Caco-2 (cell line): ENCODE measurements around the gene STAP1. TPM values are rescaled to one million over a fixed set of nuclear protein-coding genes. Genes with fewer than 3 reads are reported as not detected.
"Not testable (repeated sequence)": the region's sequence is repeated elsewhere in the genome, so short reads cannot be mapped to it uniquely, and the experiment has no call there.

Experiments used
- BruUV-seq: library from RNA; stranded (reverse); fragments of 400-500 nt; replicated peaks from 2 replicates; lab custom pipeline; 2021; lab: Mats Ljungman, UMichigan
- CTCF ChIA-PET: fragments of 300-600 bp; sonication (Branson Sonifier 250); formaldehyde crosslinking; loops from one replicate; lab custom pipeline; 2022; ENCODE audit warnings: antibody characterized with exemption; lab: Charles Lee
- POLR2A ChIA-PET: fragments of 300-600 bp; sonication (Branson Sonifier 250); formaldehyde crosslinking; loops from one replicate; lab custom pipeline; 2022; ENCODE audit warnings: antibody characterized with exemption; lab: Charles Lee
- DNase-seq, 2 experiments: peaks; one replicate each; pipeline versions ENCODE4 v3.0.0 to v3.0.0-alpha.2; 2020 to 2022
- H3K27me3 ChIP-seq: replicated peaks from 2 replicates; pipeline ENCODE4 v1.6.0; 2011; ENCODE audit warnings: low read length; ENCODE audit not compliant: control insufficient read depth, insufficient read depth
- H3K36me3 ChIP-seq: 2 replicates; pipeline ENCODE4 v1.5.1; 2011; ENCODE audit warnings: low read length; ENCODE audit not compliant: control insufficient read depth, insufficient read depth
- H3K4me1 ChIP-seq: fragments of 250-450 bp; sonication (Bioruptor Pico); 2 replicates; pipeline ENCODE4 v1.5.1; 2020; ENCODE audit warnings: mild to moderate bottlenecking
- H3K4me3 ChIP-seq: 2 replicates; pipeline ENCODE4 v1.5.1; 2011; ENCODE audit warnings: low read depth, mild to moderate bottlenecking, control low read depth, low read length
- H3K9me3 ChIP-seq: fragments of 250-450 bp; sonication (Bioruptor Pico); 2 replicates; pipeline ENCODE4 v1.5.1; 2020; ENCODE audit warnings: mild to moderate bottlenecking, moderate library complexity
- H3K27ac Mint-ChIP-seq: one replicate; pipeline ENCODE4 v1.8.0; 2022; ENCODE audit warnings: mixed read lengths; ENCODE audit not compliant: unreplicated experiment
- H3K27me3 Mint-ChIP-seq: one replicate; pipeline ENCODE4 v1.8.0; 2022; ENCODE audit warnings: mixed read lengths; ENCODE audit not compliant: insufficient read depth, unreplicated experiment
- H3K36me3 Mint-ChIP-seq: one replicate; pipeline ENCODE4 v1.8.0; 2022; ENCODE audit warnings: mild to moderate bottlenecking, mixed read lengths; ENCODE audit not compliant: insufficient read depth, unreplicated experiment
- H3K4me1 Mint-ChIP-seq: one replicate; pipeline ENCODE4 v1.8.0; 2022; ENCODE audit warnings: low read depth, mixed read lengths; ENCODE audit not compliant: unreplicated experiment
- H3K4me3 Mint-ChIP-seq: one replicate; pipeline ENCODE4 v1.8.0; 2022; ENCODE audit warnings: mild to moderate bottlenecking, moderate library complexity, mixed read lengths; ENCODE audit not compliant: unreplicated experiment
- H3K9me3 Mint-ChIP-seq: one replicate; pipeline ENCODE4 v1.8.0; 2022; ENCODE audit warnings: mixed read lengths; ENCODE audit not compliant: unreplicated experiment
- intact Hi-C: fragments of 100-400 bp; cut with micrococcal nuclease; formaldehyde crosslinking; loops from one replicate; pipeline ENCODE4 v1.10.0; 2022; ENCODE audit not compliant: unreplicated experiment
- total RNA-seq: library from RNA; stranded (reverse); gene quantifications from 2 replicates; pipeline ENCODE4 v1.2.3, GENCODE V29; 2022
- TF ChIP-seq, protein P1 (sequence below), 2 experiments: fragments of 200-600 bp in 1 of 2; IDR thresholded peaks; 1 replicate in 1 of 2; 2 replicates in 1 of 2; pipeline versions ENCODE4 v1.5.1 to v1.8.0; 2011 to 2022; ENCODE audit warnings: antibody characterized with exemption in 1 of 2, control low read depth in 1 of 2, inconsistent platforms in 1 of 2, low read depth in 1 of 2, low read length in 1 of 2, mild to moderate bottlenecking in 1 of 2, moderate library complexity in 1 of 2; ENCODE audit not compliant: insufficient read depth in 1 of 2, severe bottlenecking in 1 of 2, unreplicated experiment in 1 of 2

STAP1 gene
- total RNA-seq, 1 experiment from 2014 or later = not detected

DNA sequence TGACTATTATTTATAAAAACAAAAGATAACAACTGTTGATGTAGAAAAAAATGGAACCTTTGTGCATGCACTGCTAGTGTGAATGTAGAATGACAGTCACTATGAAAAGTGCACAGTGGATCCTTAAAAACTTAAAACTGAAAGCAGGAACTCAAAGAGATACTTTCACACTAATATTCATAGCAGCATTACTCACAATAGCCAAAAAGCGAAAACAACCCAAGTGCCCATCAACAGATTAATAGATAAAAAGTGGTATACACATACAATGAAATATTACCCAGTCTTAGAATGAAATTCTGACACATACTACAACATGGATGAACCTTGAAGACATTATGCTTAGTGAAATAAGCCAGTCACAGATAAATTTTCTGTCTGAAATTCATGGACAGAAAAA, 37.0 kb upstream of the STAP1 start:
- Histone ChIP-seq H3K4me3 (no peak overlapping the region), H3K9me3 (no peaks in the 10 kb centered on the region), H3K36me3 (no peaks in the 10 kb centered on the region), H3K27me3 (no peaks in the 10 kb centered on the region), H3K4me1 (no peaks in the 10 kb centered on the region)
- H3K27me3 Mint-ChIP-seq = no peaks in the 10 kb centered on the region
- no peak for DNase-seq
- POLR2A ChIA-PET = no interaction called here
- intact Hi-C loops = no loop called here
- no TSS peak for BruUV-seq
- CTCF ChIA-PET = no interaction called here
- peaks cover 6% of the 10 kb centered on the region for H3K4me1 Mint-ChIP-seq
- no peaks in the 10 kb centered on the region for H3K9me3 Mint-ChIP-seq
- peaks cover 13% of the 10 kb centered on the region for H3K36me3 Mint-ChIP-seq
- TF ChIP-seq, protein P1, sequence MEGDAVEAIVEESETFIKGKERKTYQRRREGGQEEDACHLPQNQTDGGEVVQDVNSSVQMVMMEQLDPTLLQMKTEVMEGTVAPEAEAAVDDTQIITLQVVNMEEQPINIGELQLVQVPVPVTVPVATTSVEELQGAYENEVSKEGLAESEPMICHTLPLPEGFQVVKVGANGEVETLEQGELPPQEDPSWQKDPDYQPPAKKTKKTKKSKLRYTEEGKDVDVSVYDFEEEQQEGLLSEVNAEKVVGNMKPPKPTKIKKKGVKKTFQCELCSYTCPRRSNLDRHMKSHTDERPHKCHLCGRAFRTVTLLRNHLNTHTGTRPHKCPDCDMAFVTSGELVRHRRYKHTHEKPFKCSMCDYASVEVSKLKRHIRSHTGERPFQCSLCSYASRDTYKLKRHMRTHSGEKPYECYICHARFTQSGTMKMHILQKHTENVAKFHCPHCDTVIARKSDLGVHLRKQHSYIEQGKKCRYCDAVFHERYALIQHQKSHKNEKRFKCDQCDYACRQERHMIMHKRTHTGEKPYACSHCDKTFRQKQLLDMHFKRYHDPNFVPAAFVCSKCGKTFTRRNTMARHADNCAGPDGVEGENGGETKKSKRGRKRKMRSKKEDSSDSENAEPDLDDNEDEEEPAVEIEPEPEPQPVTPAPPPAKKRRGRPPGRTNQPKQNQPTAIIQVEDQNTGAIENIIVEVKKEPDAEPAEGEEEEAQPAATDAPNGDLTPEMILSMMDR (IDR thresholded peaks at IDR 0.05; ENCODE audit: insufficient read depth in 1 of 2, low read depth in 1 of 2, low read length in 1 of 2, severe bottlenecking in 1 of 2, unreplicated experiment in 1 of 2) = no peak
- H3K4me3 Mint-ChIP-seq = no peak overlapping the region
- no peak overlapping the region for H3K27ac Mint-ChIP-seq

- Mint-ChIP-seq H3K4me3 (no peak overlapping the region), H3K36me3 (peaks cover 17% of the 10 kb centered on the region), H3K4me1 (peaks cover 6% of the 10 kb centered on the region), H3K27me3 (no peaks in the 10 kb centered on the region), H3K27ac (peak overlapping the region; percentile 24), H3K9me3 (no peaks in the 10 kb centered on the region)
- H3K9me3 ChIP-seq = no peaks in the 10 kb centered on the region
- H3K36me3 ChIP-seq = no peaks in the 10 kb centered on the region
- no TSS peak for BruUV-seq
- no peak overlapping the region for H3K4me3 ChIP-seq
- ChIA-PET CTCF (no interaction called here), POLR2A (no interaction called here)
- intact Hi-C loops = no loop called here
- TF ChIP-seq, protein P1 (IDR thresholded peaks at IDR 0.05; ENCODE audit: insufficient read depth in 1 of 2, low read depth in 1 of 2, low read length in 1 of 2, severe bottlenecking in 1 of 2, unreplicated experiment in 1 of 2) = no peak
- H3K27me3 ChIP-seq = no peaks in the 10 kb centered on the region
- DNase-seq = no peak
- no peaks in the 10 kb centered on the region for H3K4me1 ChIP-seq
Observed at GRCh38 chr4:67522230-67522629, 36.3 kb upstream of the STAP1 start.

- Mint-ChIP-seq H3K27me3 (no peaks in the 10 kb centered on the region), H3K27ac (peak overlapping the region; percentile 24), H3K36me3 (peaks cover 17% of the 10 kb centered on the region), H3K4me3 (no peak overlapping the region), H3K4me1 (peaks cover 6% of the 10 kb centered on the region), H3K9me3 (no peaks in the 10 kb centered on the region)
- TF ChIP-seq, protein P1 (IDR thresholded peaks at IDR 0.05; ENCODE audit: insufficient read depth in 1 of 2, low read depth in 1 of 2, low read length in 1 of 2, severe bottlenecking in 1 of 2, unreplicated experiment in 1 of 2) = no peak
- H3K36me3 ChIP-seq = no peaks in the 10 kb centered on the region
- no peaks in the 10 kb centered on the region for H3K27me3 ChIP-seq
- intact Hi-C loops = no loop called here
- H3K9me3 ChIP-seq = no peaks in the 10 kb centered on the region
- H3K4me3 ChIP-seq = no peak overlapping the region
- BruUV-seq = no TSS peak
- DNase-seq = no peak
- CTCF ChIA-PET = no interaction called here
- H3K4me1 ChIP-seq = no peaks in the 10 kb centered on the region
- POLR2A ChIA-PET = no interaction called here
Observed at GRCh38 chr4:67522851-67523671, 35.5 kb upstream of the STAP1 start.

- POLR2A ChIA-PET, H3K36me3 ChIP-seq, H3K9me3 Mint-ChIP-seq, H3K4me3 Mint-ChIP-seq, H3K27ac Mint-ChIP-seq, DNase-seq, CTCF ChIA-PET, H3K4me3 ChIP-seq, BruUV-seq, H3K4me1 Mint-ChIP-seq, intact Hi-C loops, H3K27me3 Mint-ChIP-seq, H3K27me3 ChIP-seq, H3K4me1 ChIP-seq, H3K9me3 ChIP-seq: not testable (repeated sequence)
- peaks cover 17% of the 10 kb centered on the region for H3K36me3 Mint-ChIP-seq
Observed at GRCh38 chr4:67524140-67524539, 34.4 kb upstream of the STAP1 start.
